ENCODE measurements around the gene VPS45.

- TF ChIP-seq EZH2phosphoT487 (IDR thresholded peaks at IDR 0.05; ENCODE audit: insufficient read depth, low read depth), result no peak
- no peak for TF ChIP-seq EZH2 (IDR thresholded peaks at IDR 0.05; ENCODE audit: insufficient read depth, poor library complexity, severe bottlenecking)
Measured at GRCh38 chr1:150144606-150145005, 77.0 kb downstream of the VPS45 start.
